Upper lobe of right lung (tissue), 1 donor: ENCODE data around the gene NTM. TPM values are rescaled to one million over a fixed set of nuclear protein-coding genes. Genes with fewer than 3 reads are reported as not detected.
"Not testable (repeated sequence)": the region's sequence is repeated elsewhere in the genome, so short reads cannot be mapped to it uniquely, and the experiment has no call there.

ENCODE experiments used
- ATAC-seq: fragments of 200-7000 bp; cut with Tn5 transposase; one replicate; pipeline ENCODE4 v1.9.1; 2020; ENCODE audit warnings: mild to moderate bottlenecking, moderate library complexity
- DNase-seq: peaks from one replicate; pipeline ENCODE4 v3.0.0-alpha.2; 2020
- H3K27ac ChIP-seq: fragments of 200-600 bp; one replicate; pipeline ENCODE4 v1.8.0; 2022
- H3K27me3 ChIP-seq: fragments of 200-600 bp; one replicate; pipeline ENCODE4 v1.8.0; 2022; ENCODE audit warnings: mild to moderate bottlenecking
- H3K36me3 ChIP-seq: fragments of 200-600 bp; one replicate; pipeline ENCODE4 v1.8.0; 2022
- H3K4me1 ChIP-seq: fragments of 200-600 bp; one replicate; pipeline ENCODE4 v1.8.0; 2022
- H3K4me3 ChIP-seq: fragments of 200-600 bp; one replicate; pipeline ENCODE4 v1.8.0; 2022; ENCODE audit warnings: mild to moderate bottlenecking
- H3K9me3 ChIP-seq: fragments of 200-600 bp; one replicate; pipeline ENCODE4 v1.8.0; 2022
- intact Hi-C: fragments of 100-400 bp; cut with DNase I; formaldehyde crosslinking; loops from one replicate; pipeline ENCODE4 v1.11.0; 2022
- total RNA-seq: library from RNA; stranded (reverse); fragmentation: NEBNext Ultra II Directional; extraction: Animal tissue kit (Norgen Biotek cat#: 25700); gene quantifications from one replicate; pipeline ENCODE4 v1.2.1, GENCODE V29; 2021
- TF ChIP-seq, protein P1 (sequence below): fragments of 200-600 bp; IDR thresholded peaks from one replicate; pipeline ENCODE4 v1.8.0; 2022; ENCODE audit warnings: antibody characterized with exemption
- donor health status: DM: no; HTN: yes; CAD: no; lungs with severe emphysema.

Gene NTM
- total RNA-seq, 1 donor from 2014 or later: 3.7 TPM

DNA sequence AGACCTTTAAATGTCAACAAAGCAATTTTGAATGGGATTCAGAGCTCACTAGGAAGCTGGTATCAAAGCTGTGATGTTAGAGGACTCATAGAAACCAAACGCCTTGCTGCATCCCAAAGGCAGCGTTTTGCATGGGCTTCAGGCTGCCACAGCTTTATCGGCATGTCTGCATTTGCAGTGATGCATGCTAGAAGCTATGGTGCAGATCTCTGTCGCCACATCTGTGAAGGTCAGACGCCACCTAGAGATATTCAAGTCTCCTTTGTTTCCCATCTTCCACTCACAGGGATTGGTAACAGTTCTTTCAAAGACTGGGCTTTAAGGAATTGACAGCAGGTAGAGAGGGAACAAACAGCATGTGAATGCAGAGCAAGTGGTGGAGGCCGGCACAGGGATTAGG is 47.8 kb downstream of the NTM start:
- intact Hi-C loops: no loop called here
- ATAC-seq (no peak), DNase-seq (no peak)
- TF ChIP-seq, protein P1, sequence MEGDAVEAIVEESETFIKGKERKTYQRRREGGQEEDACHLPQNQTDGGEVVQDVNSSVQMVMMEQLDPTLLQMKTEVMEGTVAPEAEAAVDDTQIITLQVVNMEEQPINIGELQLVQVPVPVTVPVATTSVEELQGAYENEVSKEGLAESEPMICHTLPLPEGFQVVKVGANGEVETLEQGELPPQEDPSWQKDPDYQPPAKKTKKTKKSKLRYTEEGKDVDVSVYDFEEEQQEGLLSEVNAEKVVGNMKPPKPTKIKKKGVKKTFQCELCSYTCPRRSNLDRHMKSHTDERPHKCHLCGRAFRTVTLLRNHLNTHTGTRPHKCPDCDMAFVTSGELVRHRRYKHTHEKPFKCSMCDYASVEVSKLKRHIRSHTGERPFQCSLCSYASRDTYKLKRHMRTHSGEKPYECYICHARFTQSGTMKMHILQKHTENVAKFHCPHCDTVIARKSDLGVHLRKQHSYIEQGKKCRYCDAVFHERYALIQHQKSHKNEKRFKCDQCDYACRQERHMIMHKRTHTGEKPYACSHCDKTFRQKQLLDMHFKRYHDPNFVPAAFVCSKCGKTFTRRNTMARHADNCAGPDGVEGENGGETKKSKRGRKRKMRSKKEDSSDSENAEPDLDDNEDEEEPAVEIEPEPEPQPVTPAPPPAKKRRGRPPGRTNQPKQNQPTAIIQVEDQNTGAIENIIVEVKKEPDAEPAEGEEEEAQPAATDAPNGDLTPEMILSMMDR: no peak
- Histone ChIP-seq H3K27me3 (no peaks in the 10 kb centered on the region), H3K4me3 (no peak overlapping the region), H3K27ac (no peak overlapping the region), H3K36me3 (no peaks in the 10 kb centered on the region), H3K4me1 (no peaks in the 10 kb centered on the region), H3K9me3 (no peaks in the 10 kb centered on the region)

DNA sequence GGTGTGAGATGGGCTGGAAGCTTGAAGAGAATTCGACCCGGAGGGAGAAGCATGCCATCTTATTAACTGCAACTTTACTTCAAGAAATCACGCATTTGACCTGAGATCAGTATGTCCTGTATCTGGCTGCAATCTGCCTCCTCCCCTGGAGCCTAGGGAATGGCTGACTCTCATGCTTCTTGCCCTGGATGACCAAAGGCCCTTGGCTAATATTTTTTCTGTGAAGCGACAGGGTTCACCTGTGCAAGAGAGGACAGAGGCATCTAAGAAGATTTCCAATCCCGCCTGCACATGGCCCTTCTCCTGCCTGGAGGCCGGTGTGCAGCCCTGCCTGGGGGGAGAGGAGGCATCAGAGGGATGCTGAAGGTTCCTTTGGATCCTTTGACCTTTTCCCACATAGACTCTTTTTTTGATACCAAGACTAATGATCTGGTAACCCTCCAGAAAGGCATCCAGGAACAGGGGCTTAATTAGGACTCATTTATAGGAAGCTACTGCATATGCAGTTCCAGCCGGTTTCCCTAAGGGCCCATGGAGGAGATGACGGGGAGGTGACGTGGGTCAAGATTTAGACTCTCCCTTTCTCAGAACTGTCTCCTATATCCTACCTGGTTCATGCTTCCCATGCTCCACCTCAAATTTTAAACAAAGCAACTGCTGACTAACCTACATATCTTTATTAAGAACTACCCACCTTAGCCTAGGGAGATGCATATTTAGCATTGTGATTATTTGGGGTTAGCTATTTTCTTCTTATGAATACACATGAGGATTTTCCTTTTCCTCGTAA is 50.8 kb downstream of the NTM start:
- intact Hi-C loops: no loop called here
- TF ChIP-seq, protein P1: no peak
- Histone ChIP-seq H3K4me1 (no peaks in the 10 kb centered on the region), H3K36me3 (no peaks in the 10 kb centered on the region), H3K27me3 (no peaks in the 10 kb centered on the region), H3K27ac (no peak overlapping the region), H3K9me3 (no peaks in the 10 kb centered on the region), H3K4me3 (no peak overlapping the region)
- ATAC-seq: no peak
- DNase-seq: no peak

DNA sequence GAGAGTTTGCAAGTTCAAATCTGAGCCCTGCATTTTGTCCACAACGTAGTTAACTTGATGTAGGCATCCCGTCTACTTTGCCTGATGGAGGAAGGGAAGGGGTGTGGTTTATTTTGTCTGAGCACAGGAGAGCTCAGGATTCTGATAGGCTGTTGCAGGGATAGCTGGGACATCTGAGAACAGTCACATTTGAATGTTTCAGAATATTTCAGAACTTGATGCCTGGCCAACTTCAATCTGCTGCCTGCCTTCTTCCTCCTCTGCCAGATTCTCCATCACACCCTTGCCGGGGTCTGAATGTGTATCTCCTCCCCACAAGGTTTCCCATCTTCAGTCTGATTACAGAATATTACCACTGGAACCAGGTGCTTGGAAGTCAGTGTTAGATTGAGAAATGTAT is 51.6 kb downstream of the NTM start:
- intact Hi-C loops: no loop called here

GRCh38 chr11:131422496-131422895 is 52.1 kb downstream of the NTM start:
- Histone ChIP-seq H3K36me3 (no peaks in the 10 kb centered on the region), H3K4me3 (no peak overlapping the region), H3K27me3 (no peaks in the 10 kb centered on the region), H3K27ac (no peak overlapping the region), H3K9me3 (no peaks in the 10 kb centered on the region), H3K4me1 (no peaks in the 10 kb centered on the region)
- TF ChIP-seq, protein P1: no peak
- DNase-seq: no peak
- intact Hi-C loops: no loop called here
- no peak for ATAC-seq

More for the DNA sequence above, 51.6 kb downstream of the NTM start:
- ATAC-seq (no peak), DNase-seq (no peak)
- H3K4me3 ChIP-seq: no peak overlapping the region
- H3K27ac ChIP-seq: no peak overlapping the region
- no peaks in the 10 kb centered on the region for H3K27me3 ChIP-seq
- no peaks in the 10 kb centered on the region for H3K9me3 ChIP-seq
- TF ChIP-seq, protein P1: no peak
- H3K4me1 ChIP-seq: no peaks in the 10 kb centered on the region
- H3K36me3 ChIP-seq: no peaks in the 10 kb centered on the region

DNA sequence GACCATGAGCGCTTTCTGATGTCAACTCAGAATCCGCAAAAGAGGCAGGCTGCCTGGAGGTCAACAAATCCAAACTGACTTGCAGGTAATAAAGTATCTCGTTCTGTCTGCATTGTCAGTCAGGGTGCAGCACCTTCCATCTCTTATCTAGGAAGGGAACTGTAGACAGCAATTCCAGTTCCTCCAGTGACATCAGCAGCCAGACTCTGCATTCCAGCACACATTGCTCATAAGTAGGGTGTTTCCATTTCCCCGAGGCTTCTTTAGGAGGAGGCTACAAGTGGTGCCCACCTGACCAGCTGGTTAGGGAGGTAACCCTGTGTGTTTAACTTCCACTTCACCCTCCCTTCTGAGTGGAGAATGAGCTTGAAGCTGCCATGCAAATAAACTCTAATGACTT is 53.3 kb downstream of the NTM start:
- Histone ChIP-seq H3K9me3 (no peaks in the 10 kb centered on the region), H3K27me3 (no peaks in the 10 kb centered on the region), H3K27ac (no peak overlapping the region), H3K36me3 (no peaks in the 10 kb centered on the region), H3K4me1 (no peaks in the 10 kb centered on the region), H3K4me3 (no peak overlapping the region)
- DNase-seq (no peak), ATAC-seq (peak; percentile 92)
- TF ChIP-seq, protein P1: no peak
- intact Hi-C loops: no loop called here

GRCh38 chr11:131424257-131424876 is 54.0 kb downstream of the NTM start:
- H3K27ac ChIP-seq, DNase-seq, ATAC-seq, H3K4me1 ChIP-seq, H3K36me3 ChIP-seq, intact Hi-C loops, H3K4me3 ChIP-seq, H3K27me3 ChIP-seq, H3K9me3 ChIP-seq: not testable (repeated sequence)
